Right atrium auricular region (tissue), 2 donors: ENCODE results near the gene LRP6. TPM values are rescaled to one million over a fixed set of nuclear protein-coding genes. Genes with fewer than 3 reads are reported as not detected.
"Not testable (repeated sequence)": the region's sequence is repeated elsewhere in the genome, so short reads cannot be mapped to it uniquely, and the experiment has no call there.

Experiments
- DNase-seq: peaks from one replicate; pipeline ENCODE4 v3.0.0-alpha.2; 2019; ENCODE audit warnings: low spot score
- H3K27ac ChIP-seq, 2 donors: fragments of 200-600 bp; sonication (generic); 1 replicate in 1 of 2; 2 replicates in 1 of 2; pipeline ENCODE4 v1.5.1; 2016 to 2019
- H3K27me3 ChIP-seq, 2 donors: fragments of 200-600 bp; sonication (generic); one replicate each; pipeline versions ENCODE4 v1.5.1 to v1.6.0; 2017 to 2019
- H3K36me3 ChIP-seq: fragments of 200-600 bp; sonication (generic); one replicate; pipeline ENCODE4 v1.5.1; 2016
- H3K4me1 ChIP-seq, 2 donors: fragments of 200-600 bp; sonication (generic); one replicate each; pipeline versions ENCODE4 v1.5.1 to v1.6.0; 2017 to 2019
- H3K4me3 ChIP-seq, 2 donors: fragments of 200-600 bp; sonication (generic); 1 replicate in 1 of 2; 2 replicates in 1 of 2; pipeline ENCODE4 v1.5.1; 2017 to 2019; ENCODE audit warnings: mild to moderate bottlenecking in 1 of 2, moderate library complexity in 1 of 2
- H3K9me3 ChIP-seq, 2 donors: fragments of 200-600 bp; sonication (generic); one replicate each; pipeline ENCODE4 v1.5.1; 2019
- total RNA-seq, 2 donors: library from RNA; depleted of rRNA; stranded (reverse); fragments of >200 nt; gene quantifications; one replicate each; pipeline ENCODE4 v1.1.0, GENCODE V29; 2016
- TF ChIP-seq, protein P1 (sequence below), 2 donors: fragments of 200-600 bp; sonication (generic); IDR thresholded peaks; one replicate each; pipeline ENCODE4 v1.5.1; 2019; ENCODE audit warnings: antibody characterized with exemption in 2 of 2

LRP6 gene
- total RNA-seq, 2 donors from 2014 or later, result 16.5 to 21.3 TPM

DNA sequence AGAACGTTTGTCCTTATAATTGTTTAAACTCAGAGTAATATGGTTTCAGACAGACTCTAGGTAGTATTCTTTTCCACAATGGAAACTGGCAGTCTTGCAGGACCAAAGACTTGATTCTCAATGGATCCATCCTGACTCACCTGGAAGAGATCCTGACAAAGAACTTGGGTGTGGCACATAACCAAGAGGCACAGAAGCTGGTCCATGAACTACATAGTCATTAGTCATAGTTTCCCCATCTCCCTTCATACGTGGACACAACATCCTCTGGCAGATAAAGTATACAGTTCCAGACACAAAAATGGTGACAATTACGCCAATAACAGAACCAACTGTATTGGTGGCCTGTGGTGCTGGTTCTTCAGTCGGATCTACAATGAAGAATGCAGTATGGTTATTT, 140.3 kb downstream of the LRP6 start:
- H3K27me3 ChIP-seq, result no peaks in the 10 kb centered on the region
- no peaks in the 10 kb centered on the region for H3K9me3 ChIP-seq
- peaks cover 22% of the 10 kb centered on the region for H3K36me3 ChIP-seq
- no peak overlapping the region for H3K4me3 ChIP-seq
- no peak overlapping the region for H3K27ac ChIP-seq
- no peak for DNase-seq
- H3K4me1 ChIP-seq, result no peaks in the 10 kb centered on the region
- TF ChIP-seq, protein P1, sequence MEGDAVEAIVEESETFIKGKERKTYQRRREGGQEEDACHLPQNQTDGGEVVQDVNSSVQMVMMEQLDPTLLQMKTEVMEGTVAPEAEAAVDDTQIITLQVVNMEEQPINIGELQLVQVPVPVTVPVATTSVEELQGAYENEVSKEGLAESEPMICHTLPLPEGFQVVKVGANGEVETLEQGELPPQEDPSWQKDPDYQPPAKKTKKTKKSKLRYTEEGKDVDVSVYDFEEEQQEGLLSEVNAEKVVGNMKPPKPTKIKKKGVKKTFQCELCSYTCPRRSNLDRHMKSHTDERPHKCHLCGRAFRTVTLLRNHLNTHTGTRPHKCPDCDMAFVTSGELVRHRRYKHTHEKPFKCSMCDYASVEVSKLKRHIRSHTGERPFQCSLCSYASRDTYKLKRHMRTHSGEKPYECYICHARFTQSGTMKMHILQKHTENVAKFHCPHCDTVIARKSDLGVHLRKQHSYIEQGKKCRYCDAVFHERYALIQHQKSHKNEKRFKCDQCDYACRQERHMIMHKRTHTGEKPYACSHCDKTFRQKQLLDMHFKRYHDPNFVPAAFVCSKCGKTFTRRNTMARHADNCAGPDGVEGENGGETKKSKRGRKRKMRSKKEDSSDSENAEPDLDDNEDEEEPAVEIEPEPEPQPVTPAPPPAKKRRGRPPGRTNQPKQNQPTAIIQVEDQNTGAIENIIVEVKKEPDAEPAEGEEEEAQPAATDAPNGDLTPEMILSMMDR (IDR thresholded peaks at IDR 0.05), result no peak

DNA sequence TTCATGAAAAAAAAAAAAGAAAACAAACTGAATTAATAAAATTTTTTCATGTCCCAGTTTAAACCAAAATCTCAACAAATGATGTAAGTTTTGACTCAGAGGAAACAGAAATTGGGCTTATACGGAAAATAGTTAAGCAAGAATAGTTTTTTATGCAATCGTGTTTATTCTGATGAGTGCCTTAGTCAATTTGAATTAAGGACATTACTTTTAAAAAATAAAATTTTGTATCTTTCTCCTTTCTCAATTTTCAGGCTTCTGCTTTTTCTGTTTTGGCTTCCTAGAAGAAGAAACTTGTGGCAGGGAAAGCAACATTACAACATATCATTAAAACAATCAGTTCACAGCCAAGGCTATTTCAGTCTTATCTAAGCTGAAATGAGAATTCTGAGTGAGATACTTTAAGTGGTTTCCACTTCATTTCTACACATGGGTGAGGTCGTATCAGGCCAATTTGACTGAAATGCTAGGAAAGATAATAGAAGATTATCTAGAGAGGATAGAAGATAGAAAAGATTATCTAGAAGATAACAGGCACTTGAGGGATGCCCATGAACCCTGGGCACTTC, 143.7 kb downstream of the LRP6 start:
- H3K27me3 ChIP-seq, result no peaks in the 10 kb centered on the region
- peak overlapping the region in 1 of 2 donors; percentile 33 for H3K27ac ChIP-seq
- no peak overlapping the region for H3K4me3 ChIP-seq
- H3K4me1 ChIP-seq, result no peaks in the 10 kb centered on the region
- TF ChIP-seq, protein P1 (IDR thresholded peaks at IDR 0.05), result no peak
- peaks cover 34% of the 10 kb centered on the region for H3K36me3 ChIP-seq
- no peak for DNase-seq
- H3K9me3 ChIP-seq, result no peaks in the 10 kb centered on the region

DNA sequence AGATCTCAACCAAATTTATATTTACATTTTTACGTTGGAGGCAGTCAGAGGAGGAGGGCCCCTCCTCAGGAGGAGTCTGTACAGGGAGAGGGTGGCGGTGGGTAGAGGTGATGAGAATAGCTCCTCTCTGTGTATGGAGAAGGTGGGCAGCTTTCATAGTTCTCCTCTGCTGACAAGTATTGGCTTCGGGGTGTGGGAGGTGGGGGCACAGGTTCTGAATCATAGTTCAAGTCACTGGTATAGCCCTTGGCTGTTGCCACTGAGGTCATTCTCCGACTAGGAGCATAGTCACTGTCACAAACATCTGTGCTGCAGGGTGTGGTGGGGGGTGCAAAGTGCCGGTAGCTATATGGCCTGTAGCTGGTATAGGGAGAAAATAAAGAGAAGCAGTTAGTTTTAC, 145.8 kb downstream of the LRP6 start:
- TF ChIP-seq, protein P1 (IDR thresholded peaks at IDR 0.05), result no peak
- H3K4me3 ChIP-seq, result no peak overlapping the region
- no peaks in the 10 kb centered on the region for H3K4me1 ChIP-seq
- H3K36me3 ChIP-seq, result peaks cover 34% of the 10 kb centered on the region
- no peaks in the 10 kb centered on the region for H3K9me3 ChIP-seq
- no peak for DNase-seq
- no peak overlapping the region for H3K27ac ChIP-seq
- no peaks in the 10 kb centered on the region for H3K27me3 ChIP-seq

DNA sequence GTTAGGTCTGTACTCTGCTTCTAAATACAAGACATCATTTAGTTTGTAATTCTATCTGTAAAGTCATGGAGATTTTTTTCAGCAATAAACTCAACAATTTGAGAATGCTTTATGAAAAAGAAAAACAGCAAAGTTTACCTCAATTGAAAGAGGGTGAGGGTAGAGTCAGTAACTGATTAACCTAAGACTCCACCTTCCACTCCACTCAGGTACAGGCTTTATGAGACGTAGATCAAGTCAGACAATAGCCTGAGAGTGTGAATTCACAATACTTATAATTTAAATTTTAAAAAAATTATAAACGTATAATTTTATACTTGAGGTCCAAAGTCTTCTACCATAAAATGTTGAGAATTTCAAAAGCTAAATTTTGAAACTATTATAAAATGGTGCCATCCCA, 150.2 kb downstream of the LRP6 start:
- Histone ChIP-seq H3K4me1 (no peaks in the 10 kb centered on the region), H3K4me3 (no peak overlapping the region), H3K9me3 (no peaks in the 10 kb centered on the region), H3K27me3 (no peaks in the 10 kb centered on the region), H3K27ac (no peak overlapping the region), H3K36me3 (peaks cover 13% of the 10 kb centered on the region)
- DNase-seq, result no peak
- TF ChIP-seq, protein P1 (IDR thresholded peaks at IDR 0.05), result no peak

DNA sequence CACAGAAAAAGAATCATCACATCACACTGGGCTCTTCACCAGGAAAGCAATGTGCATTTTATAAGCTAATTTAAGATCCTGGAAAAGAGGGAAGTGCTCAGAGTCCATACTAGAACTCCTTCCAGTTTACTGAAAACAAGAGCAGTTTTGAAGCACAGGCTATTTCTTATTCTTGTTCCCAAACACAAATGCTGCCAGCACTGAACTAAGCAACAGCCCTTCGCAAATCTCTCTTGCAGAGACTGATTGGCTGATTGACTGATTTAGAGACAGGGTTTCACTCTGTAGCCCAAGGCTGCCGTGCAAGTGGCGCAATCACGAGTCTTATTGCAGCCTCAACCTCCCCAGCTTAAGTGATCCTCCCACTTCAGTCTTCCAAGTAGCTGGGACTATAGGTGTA, 151.3 kb downstream of the LRP6 start:
- H3K27ac ChIP-seq, result no peak overlapping the region
- H3K4me3 ChIP-seq, result no peak overlapping the region
- no peaks in the 10 kb centered on the region for H3K4me1 ChIP-seq
- H3K27me3 ChIP-seq, result no peaks in the 10 kb centered on the region
- no peaks in the 10 kb centered on the region for H3K9me3 ChIP-seq
- no peak for DNase-seq
- H3K36me3 ChIP-seq, result peaks cover 1% of the 10 kb centered on the region
- TF ChIP-seq, protein P1 (IDR thresholded peaks at IDR 0.05), result no peak

DNA sequence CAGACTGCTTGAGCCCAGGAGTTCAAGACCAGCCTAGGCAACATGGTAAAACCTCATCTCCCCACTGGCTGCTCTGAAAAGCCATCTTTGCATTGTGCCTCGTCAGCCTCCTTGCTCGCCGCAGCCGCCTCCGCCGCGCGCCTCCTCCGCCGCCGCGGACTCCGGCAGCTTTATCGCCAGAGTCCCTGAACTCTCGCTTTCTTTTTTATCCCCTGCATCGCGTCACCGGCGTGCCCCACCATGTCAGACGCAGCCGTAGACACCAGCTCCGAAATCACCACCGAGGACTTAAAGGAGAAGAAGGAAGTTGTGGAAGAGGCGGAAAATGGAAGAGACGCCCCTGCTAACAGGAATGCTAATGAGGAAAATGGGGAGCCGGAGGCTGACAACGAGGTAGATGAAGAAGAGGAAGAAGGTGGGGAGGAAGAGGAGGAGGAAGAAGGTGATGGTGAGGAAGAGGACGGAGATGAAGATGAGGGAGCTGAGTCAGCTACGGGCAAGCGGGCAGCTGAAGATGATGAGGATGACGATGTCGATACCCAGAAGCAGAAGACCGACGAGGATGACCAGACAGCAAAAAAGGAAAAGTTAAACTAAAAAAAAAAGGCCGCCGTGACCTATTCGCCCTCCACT, 155.8 kb downstream of the LRP6 start:
- H3K4me1 ChIP-seq, H3K4me3 ChIP-seq, H3K27me3 ChIP-seq, H3K36me3 ChIP-seq, H3K27ac ChIP-seq, DNase-seq: not testable (repeated sequence)
- H3K9me3 ChIP-seq, result peaks cover 9 to 24% of the 10 kb centered on the region in 2 donors
